BJ (cell line): Measurements from ENCODE around the gene TEX52. TPM values are rescaled to one million over a fixed set of nuclear protein-coding genes. Genes with fewer than 3 reads are reported as not detected.

Experiments used
- CTCF ChIA-PET: fragments of 350-600 bp; formaldehyde crosslinking; extraction: SDS; loops from one replicate; lab custom pipeline; 2021; ENCODE audit warnings: antibody characterized with exemption, inconsistent platforms; lab: Yijun Ruan, JAX
- POLR2A ChIA-PET: fragments of 300-600 bp; sonication (Branson Sonifier 250); formaldehyde crosslinking; extraction: SDS; loops from one replicate; lab custom pipeline; 2021; ENCODE audit warnings: antibody characterized with exemption; lab: Charles Lee
- DNase-seq: peaks from one replicate; pipeline ENCODE4 v3.0.0-alpha.2; 2011; ENCODE audit warnings: low read depth
- H3K27me3 ChIP-seq: 2 replicates; pipeline ENCODE4 v1.6.0; 2011; ENCODE audit warnings: low read length; ENCODE audit not compliant: control insufficient read depth, insufficient read depth
- H3K36me3 ChIP-seq: 2 replicates; pipeline ENCODE4 v1.5.1; 2011; ENCODE audit warnings: low read length; ENCODE audit not compliant: control insufficient read depth, insufficient read depth
- H3K4me3 ChIP-seq: 2 replicates; pipeline ENCODE4 v1.5.1; 2011; ENCODE audit warnings: low read depth, mild to moderate bottlenecking, control low read depth, low read length
- polyA plus RNA-seq: library from polyadenylated mRNA; depleted of rRNA; stranded (reverse); fragments of >200 nt; gene quantifications from 2 replicates; pipeline ENCODE4 v1.2.3, GENCODE V29; 2011
- TF ChIP-seq, protein P1 (sequence below): IDR thresholded peaks from 2 replicates; pipeline ENCODE4 v1.5.1; 2011; ENCODE audit warnings: low read depth, mild to moderate bottlenecking, control low read depth, inconsistent platforms, low read length, moderate library complexity; ENCODE audit not compliant: insufficient read depth

The TEX52 gene
- polyA plus RNA-seq, 1 experiment = not detected

DNA sequence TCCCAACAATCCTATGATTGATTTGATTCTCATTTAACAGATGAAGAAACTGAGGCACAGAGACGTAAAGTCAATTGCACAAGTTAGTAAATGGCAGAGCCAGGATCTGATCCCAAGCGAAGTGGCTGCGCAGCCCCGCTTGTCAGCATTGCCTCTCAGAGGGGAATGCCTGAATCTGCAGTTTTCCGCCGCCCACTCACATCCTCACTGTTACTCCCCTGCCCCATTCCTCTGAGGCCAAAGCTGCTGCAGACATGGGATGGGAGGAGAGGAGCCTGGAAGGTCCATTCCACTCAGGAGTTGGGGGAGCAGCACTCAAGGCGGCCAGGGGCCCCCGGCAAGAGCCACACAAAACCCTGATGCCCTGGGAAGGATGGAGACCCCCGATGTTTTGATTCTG, 23.0 kb downstream of the TEX52 start:
- CTCF ChIA-PET = interaction anchor here (0.7 to 1.3 kb wide), 4 partner anchors 13 to 201 kb away, joined by 3 to 4 read pairs (median 3); no protein-coding TSS in a partner anchor

DNA sequence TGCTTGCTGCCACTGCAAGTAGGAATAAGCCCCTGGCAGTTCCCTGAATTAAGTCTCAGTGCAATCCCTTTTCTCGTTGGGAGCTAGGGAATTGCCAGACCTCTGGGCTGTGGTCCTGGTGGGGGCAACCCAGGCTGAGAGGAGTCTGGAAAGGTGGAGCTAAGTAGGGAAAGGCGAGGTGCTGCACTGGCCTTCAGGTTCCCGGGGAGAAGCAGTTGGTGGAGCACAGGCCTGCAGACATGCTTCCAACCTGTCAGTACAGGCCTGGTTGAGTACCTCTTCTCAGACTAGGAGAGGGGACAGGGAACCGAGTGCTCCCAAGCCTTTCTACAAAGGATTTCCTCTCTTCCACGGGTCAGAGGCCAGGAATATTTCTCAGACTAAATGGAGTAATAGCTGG, 23.5 kb downstream of the TEX52 start:
- CTCF ChIA-PET = interaction anchor here (0.7 to 1.3 kb wide), 3 partner anchors 19 to 201 kb away, joined by 3 to 4 read pairs (median 3); no protein-coding TSS in a partner anchor
- H3K27me3 ChIP-seq = peaks cover 2% of the 10 kb centered on the region
- DNase-seq = no peak
- TF ChIP-seq, protein P1, sequence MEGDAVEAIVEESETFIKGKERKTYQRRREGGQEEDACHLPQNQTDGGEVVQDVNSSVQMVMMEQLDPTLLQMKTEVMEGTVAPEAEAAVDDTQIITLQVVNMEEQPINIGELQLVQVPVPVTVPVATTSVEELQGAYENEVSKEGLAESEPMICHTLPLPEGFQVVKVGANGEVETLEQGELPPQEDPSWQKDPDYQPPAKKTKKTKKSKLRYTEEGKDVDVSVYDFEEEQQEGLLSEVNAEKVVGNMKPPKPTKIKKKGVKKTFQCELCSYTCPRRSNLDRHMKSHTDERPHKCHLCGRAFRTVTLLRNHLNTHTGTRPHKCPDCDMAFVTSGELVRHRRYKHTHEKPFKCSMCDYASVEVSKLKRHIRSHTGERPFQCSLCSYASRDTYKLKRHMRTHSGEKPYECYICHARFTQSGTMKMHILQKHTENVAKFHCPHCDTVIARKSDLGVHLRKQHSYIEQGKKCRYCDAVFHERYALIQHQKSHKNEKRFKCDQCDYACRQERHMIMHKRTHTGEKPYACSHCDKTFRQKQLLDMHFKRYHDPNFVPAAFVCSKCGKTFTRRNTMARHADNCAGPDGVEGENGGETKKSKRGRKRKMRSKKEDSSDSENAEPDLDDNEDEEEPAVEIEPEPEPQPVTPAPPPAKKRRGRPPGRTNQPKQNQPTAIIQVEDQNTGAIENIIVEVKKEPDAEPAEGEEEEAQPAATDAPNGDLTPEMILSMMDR = no peak
- no peak overlapping the region for H3K4me3 ChIP-seq
- POLR2A ChIA-PET = no interaction called here
- peaks cover 1% of the 10 kb centered on the region; the same call in 1 of the 2 replicates for H3K36me3 ChIP-seq

More for the DNA sequence above, 23.0 kb downstream of the TEX52 start:
- peaks cover 2% of the 10 kb centered on the region for H3K27me3 ChIP-seq
- POLR2A ChIA-PET = no interaction called here
- DNase-seq = no peak
- H3K36me3 ChIP-seq = peaks cover 1% of the 10 kb centered on the region; the same call in 1 of the 2 replicates
- TF ChIP-seq, protein P1 = no peak
- H3K4me3 ChIP-seq = no peak overlapping the region

DNA sequence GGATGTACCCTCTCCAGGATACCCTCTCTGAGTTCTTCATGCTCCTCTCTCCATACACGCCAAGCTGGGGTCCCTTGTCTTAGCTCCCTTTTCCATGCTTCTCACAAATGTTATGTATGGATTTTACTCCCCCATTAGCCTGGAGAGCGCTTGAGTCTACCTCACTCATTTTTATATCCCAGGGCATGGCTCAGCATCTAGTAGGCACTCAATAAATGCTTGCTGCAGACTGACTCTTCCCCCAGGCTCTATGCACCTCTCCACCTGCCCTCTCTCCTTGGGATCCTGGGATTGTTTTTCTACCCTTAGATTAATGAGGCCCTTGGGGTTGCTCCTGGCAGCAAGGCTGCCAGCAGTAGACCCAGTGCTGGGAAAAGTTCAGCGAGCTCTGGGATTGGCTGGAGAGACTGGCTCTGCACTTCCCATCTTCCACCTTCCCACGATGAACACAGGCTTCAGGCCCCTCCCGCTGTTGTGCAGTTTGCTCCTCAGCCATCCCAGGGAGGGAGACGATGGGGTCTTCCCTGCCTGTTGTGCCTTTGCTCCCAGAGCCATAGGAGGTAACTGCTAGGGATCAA, 24.2 kb downstream of the TEX52 start:
- no peak overlapping the region for H3K4me3 ChIP-seq
- ChIA-PET CTCF (interaction anchor here (0.9 kb wide), 1 partner anchor 18 kb away, joined by 3 read pairs; no protein-coding TSS in a partner anchor), POLR2A (no interaction called here)
- no peak for DNase-seq
- H3K27me3 ChIP-seq = peaks cover 2% of the 10 kb centered on the region
- H3K36me3 ChIP-seq = peaks cover 1% of the 10 kb centered on the region; the same call in 1 of the 2 replicates
- TF ChIP-seq, protein P1 = no peak

DNA sequence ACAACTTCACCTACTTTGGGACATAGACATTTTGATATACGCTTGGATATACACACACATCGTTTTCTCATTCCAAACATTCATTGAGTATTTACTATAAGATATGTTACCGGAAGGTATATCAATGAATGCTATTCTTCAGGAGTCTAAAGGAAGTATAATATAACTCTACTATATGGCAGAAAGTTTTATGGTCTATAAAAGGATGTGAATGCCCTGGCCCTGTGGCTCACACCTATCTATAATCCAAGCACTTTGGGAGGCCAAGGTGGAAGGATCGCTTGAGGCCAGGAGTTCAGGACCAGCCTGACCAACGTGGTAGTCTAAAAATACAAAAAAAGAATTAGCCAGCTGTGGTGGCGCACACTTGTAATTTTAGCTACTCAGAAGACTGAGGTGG, 27.6 kb downstream of the TEX52 start:
- Histone ChIP-seq H3K36me3 (peaks cover 10% of the 10 kb centered on the region), H3K27me3 (no peaks in the 10 kb centered on the region), H3K4me3 (no peak overlapping the region)
- CTCF ChIA-PET = no interaction called here
- TF ChIP-seq, protein P1 = no peak
- POLR2A ChIA-PET = no interaction called here
- no peak for DNase-seq

DNA sequence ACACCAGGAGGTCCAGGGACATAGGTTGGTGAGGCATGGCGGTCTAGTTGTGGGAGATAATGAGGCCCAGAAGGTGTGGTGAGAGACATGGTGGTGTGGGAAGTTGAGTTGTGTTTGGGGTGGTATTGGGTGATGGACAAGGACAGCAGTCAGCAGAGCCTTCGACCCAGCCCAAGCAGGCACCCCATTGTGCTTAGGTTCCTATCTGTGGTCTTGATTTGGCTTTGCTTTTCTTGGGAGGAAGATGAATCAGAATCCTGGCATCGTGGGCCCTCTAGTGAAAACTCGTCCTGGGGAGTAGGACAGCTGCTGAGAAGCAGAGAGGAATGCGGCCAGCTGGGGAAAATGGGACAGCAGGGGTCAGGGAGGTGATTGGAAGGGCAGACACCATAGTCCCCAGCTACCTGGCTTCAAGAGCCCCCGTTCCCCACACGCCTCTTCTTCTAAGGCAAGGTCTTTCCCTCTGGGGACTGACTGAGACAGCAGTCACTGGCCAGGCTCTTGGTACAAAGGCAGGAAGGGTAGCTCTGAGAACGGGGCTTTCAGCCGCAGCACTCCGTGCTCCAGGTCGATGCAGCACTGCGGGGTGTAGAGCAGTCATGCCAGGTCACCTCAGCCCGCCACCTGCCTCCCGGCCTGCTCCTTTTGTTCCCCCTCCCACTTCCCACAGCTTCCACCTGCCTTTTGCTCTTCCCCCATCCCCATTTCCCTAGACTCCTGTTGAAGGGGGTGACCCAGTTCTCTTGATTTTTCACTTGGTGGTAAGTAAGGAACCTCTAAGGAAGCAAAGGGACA, 29.9 kb downstream of the TEX52 start:
- H3K36me3 ChIP-seq = peaks cover 20% of the 10 kb centered on the region
- no peak for DNase-seq
- H3K4me3 ChIP-seq = no peak overlapping the region
- ChIA-PET CTCF (interaction anchor here (0.9 to 1.5 kb wide), 3 partner anchors 12 to 27 kb away, joined by 3 to 4 read pairs (median 4); no protein-coding TSS in a partner anchor), POLR2A (no interaction called here)
- no peaks in the 10 kb centered on the region for H3K27me3 ChIP-seq
- TF ChIP-seq, protein P1 = no peak
